Fibroblast of skin of right biceps (primary cell): ENCODE measurements around the gene GPC6.

Experiments
- DNase-seq: peaks from one replicate; pipeline ENCODE4 v3.0.0-alpha.2; 2013

GPC6 gene

GRCh38 chr13:94233401-94233800 is 1006.8 kb downstream of the GPC6 start:
- peak; percentile 95 for DNase-seq

GRCh38 chr13:94233837-94234236 is 1007.2 kb downstream of the GPC6 start:
- no peak for DNase-seq

- no peak for DNase-seq
These were observed 1008.1 kb downstream of the GPC6 start for GRCh38 chr13:94234738-94235137.

- DNase-seq, result no peak
These were observed 1009.5 kb downstream of the GPC6 start for GRCh38 chr13:94236132-94236531.

- DNase-seq, result no peak
These were observed 1010.3 kb downstream of the GPC6 start for GRCh38 chr13:94236872-94237271.

- DNase-seq, result peak; percentile 81
These were observed 1012.5 kb downstream of the GPC6 start for GRCh38 chr13:94239135-94239534.

GRCh38 chr13:94242554-94242953 is 1015.9 kb downstream of the GPC6 start:
- no peak for DNase-seq

- peak; percentile 49 for DNase-seq
These were observed 1016.9 kb downstream of the GPC6 start for GRCh38 chr13:94243551-94243950.

- no peak for DNase-seq
These were observed 1019.9 kb downstream of the GPC6 start for GRCh38 chr13:94246495-94246894.

- no peak for DNase-seq
These were observed 1021.3 kb downstream of the GPC6 start for GRCh38 chr13:94247890-94248289.

GRCh38 chr13:94248454-94249228 is 1022.0 kb downstream of the GPC6 start:
- DNase-seq, result peak; percentile 67

- DNase-seq, result peak; percentile 93
These were observed 1022.9 kb downstream of the GPC6 start for GRCh38 chr13:94249512-94249911.

- DNase-seq, result peak; percentile 80
These were observed 1025.4 kb downstream of the GPC6 start for GRCh38 chr13:94251831-94252608.

GRCh38 chr13:94254737-94255136 is 1028.1 kb downstream of the GPC6 start:
- no peak for DNase-seq

- DNase-seq, result no peak
These were observed 1030.1 kb downstream of the GPC6 start for GRCh38 chr13:94256721-94257120.

GRCh38 chr13:94259984-94260383 is 1033.4 kb downstream of the GPC6 start:
- no peak for DNase-seq

GRCh38 chr13:94261163-94261562 is 1034.6 kb downstream of the GPC6 start:
- no peak for DNase-seq

- DNase-seq, result no peak
These were observed 1036.4 kb downstream of the GPC6 start for GRCh38 chr13:94263038-94263437.

GRCh38 chr13:94267581-94268366 is 1041.2 kb downstream of the GPC6 start:
- no peak for DNase-seq

GRCh38 chr13:94268661-94269060 is 1042.1 kb downstream of the GPC6 start:
- DNase-seq, result peak; percentile 57

GRCh38 chr13:94269557-94269956 is 1043.0 kb downstream of the GPC6 start:
- no peak for DNase-seq

- no peak for DNase-seq
These were observed 1043.9 kb downstream of the GPC6 start for GRCh38 chr13:94270556-94270955.

- DNase-seq, result no peak
These were observed 1045.4 kb downstream of the GPC6 start for GRCh38 chr13:94272038-94272437.
